Activated T-helper 17 cell treated with anti-CD3 and anti-CD28 coated beads, Interleukin-2, amount 50 U/mL, for 72 hours (primary cell): ENCODE data around the gene SLC34A1. TPM values are rescaled to one million over a fixed set of nuclear protein-coding genes. Genes with fewer than 3 reads are reported as not detected.

ENCODE experiments used
- total RNA-seq, 2 donors: library from RNA; stranded (reverse); gene quantifications; one replicate each; pipeline ENCODE4 v1.2.3, GENCODE V29; 2022

Gene SLC34A1
- total RNA-seq, 2 donors from 2014 or later: 0.56 to 1.1 TPM

Other genes with a start within 250 kb of the SLC34A1 start
- 10 to 100 TPM; 21.5 to 28.7 TPM for gene RAB24, start 80.7 kb upstream of the SLC34A1 start, total RNA-seq
- gene PRELID1, start 80.6 kb upstream of the SLC34A1 start, total RNA-seq: 100 to 1,000 TPM; 142 to 314 TPM
- gene MXD3, start 72.5 kb upstream of the SLC34A1 start, total RNA-seq: 10 to 100 TPM; 21.9 to 26.0 TPM
- gene LMAN2, start 32.8 kb upstream of the SLC34A1 start, total RNA-seq: 100 to 1,000 TPM in 1 of 2 donors, 10 to 100 TPM in 1; 94.3 to 122 TPM
- gene RGS14, start 26.5 kb upstream of the SLC34A1 start, total RNA-seq: 100 to 1,000 TPM in 1 of 2 donors, 10 to 100 TPM in 1; 45.5 to 102 TPM
- gene PFN3, start 16.2 kb downstream of the SLC34A1 start, total RNA-seq: not detected
- 1 to 10 TPM; 3.7 to 4.6 TPM for gene F12, start 25.1 kb downstream of the SLC34A1 start, total RNA-seq
- 100 to 1,000 TPM; 108 to 130 TPM for gene GRK6, start 42.2 kb downstream of the SLC34A1 start, total RNA-seq
- gene PRR7, start 62.4 kb downstream of the SLC34A1 start, total RNA-seq: 10 to 100 TPM in 1 of 2 donors, 1 to 10 TPM in 1; 8.2 to 13.6 TPM
- gene DBN1, start 89.2 kb downstream of the SLC34A1 start, total RNA-seq: 1 to 10 TPM; 2.3 to 3.1 TPM
- 10 to 100 TPM; 34.9 to 38.8 TPM for gene PDLIM7, start 113.2 kb downstream of the SLC34A1 start, total RNA-seq
- gene DOK3, start 125.4 kb downstream of the SLC34A1 start, total RNA-seq: 10 to 100 TPM in 1 of 2 donors, 1 to 10 TPM in 1; 5.6 to 13.7 TPM
- 100 to 1,000 TPM; 116 to 149 TPM for gene DDX41, start 132.5 kb downstream of the SLC34A1 start, total RNA-seq
- 10 to 100 TPM; 67.5 to 72.3 TPM for gene FAM193B, start 170.1 kb downstream of the SLC34A1 start, total RNA-seq
- gene TMED9, start 207.8 kb downstream of the SLC34A1 start, total RNA-seq: 100 to 1,000 TPM in 1 of 2 donors, 10 to 100 TPM in 1; 97.7 to 118 TPM
- gene B4GALT7, start 215.7 kb downstream of the SLC34A1 start, total RNA-seq: 10 to 100 TPM; 11.6 to 14.3 TPM